Suprapubic skin (tissue), 4 donors: ENCODE measurements around the gene LHFPL6. TPM values are rescaled to one million over a fixed set of nuclear protein-coding genes. Genes with fewer than 3 reads are reported as not detected.

ENCODE experiments used
- DNase-seq, 2 donors: peaks; one replicate each; pipeline ENCODE4 v3.0.0-alpha.2; 2019; ENCODE audit warnings: low spot score in 2 of 2
- H3K27ac ChIP-seq: fragments of 200-600 bp; sonication (generic); one replicate; pipeline ENCODE4 v1.5.1; 2019
- H3K27me3 ChIP-seq: fragments of 200-600 bp; sonication (generic); one replicate; pipeline ENCODE4 v1.5.1; 2019
- H3K36me3 ChIP-seq: fragments of 200-600 bp; sonication (generic); one replicate; pipeline ENCODE4 v1.5.1; 2019
- H3K4me1 ChIP-seq: fragments of 200-600 bp; sonication (generic); one replicate; pipeline ENCODE4 v1.5.1; 2019
- H3K4me3 ChIP-seq: fragments of 200-600 bp; sonication (generic); one replicate; pipeline ENCODE4 v1.5.1; 2019; ENCODE audit warnings: mild to moderate bottlenecking
- H3K9me3 ChIP-seq: fragments of 200-600 bp; sonication (generic); one replicate; pipeline ENCODE4 v1.5.1; 2019
- CTCF ChIP-seq, 2 donors: fragments of 200-600 bp in 1 of 2; fragments of 450-650 bp in 1 of 2; sonication (generic) in 1 of 2; IDR thresholded peaks; one replicate each; pipeline ENCODE4 v1.5.1; 2016 to 2019; ENCODE audit warnings: antibody characterized with exemption in 2 of 2, mild to moderate bottlenecking in 1 of 2, moderate library complexity in 1 of 2
- EP300 ChIP-seq: sonication (generic); formaldehyde crosslinking; IDR thresholded peaks from one replicate; pipeline ENCODE4 v1.6.1; 2017; ENCODE audit warnings: antibody characterized with exemption
- POLR2A ChIP-seq, 2 donors: fragments of 450-650 bp; IDR thresholded peaks; one replicate each; pipeline ENCODE4 v1.6.1; 2017; ENCODE audit warnings: antibody characterized with exemption in 2 of 2, mild to moderate bottlenecking in 2 of 2, moderate library complexity in 2 of 2
- POLR2AphosphoS5 ChIP-seq, 3 donors: sonication (generic); formaldehyde crosslinking; IDR thresholded peaks; one replicate each; pipeline ENCODE4 v1.6.1; 2017; ENCODE audit warnings: antibody characterized with exemption in 3 of 3
- WGBS: methylation state at CpG from one replicate; pipeline ENCODE4 v1.1.5; 2018; 5-methylcytosine and 5-hydroxymethylcytosine counted together
- total RNA-seq, 4 donors: library from RNA; depleted of rRNA; stranded (reverse); fragments of >200 nt; gene quantifications; one replicate each; pipeline ENCODE4 v1.1.0, GENCODE V29; 2016

Gene LHFPL6
- total RNA-seq, 4 donors from 2014 or later, result 10.6 to 21.0 (median 15.6) TPM

DNA sequence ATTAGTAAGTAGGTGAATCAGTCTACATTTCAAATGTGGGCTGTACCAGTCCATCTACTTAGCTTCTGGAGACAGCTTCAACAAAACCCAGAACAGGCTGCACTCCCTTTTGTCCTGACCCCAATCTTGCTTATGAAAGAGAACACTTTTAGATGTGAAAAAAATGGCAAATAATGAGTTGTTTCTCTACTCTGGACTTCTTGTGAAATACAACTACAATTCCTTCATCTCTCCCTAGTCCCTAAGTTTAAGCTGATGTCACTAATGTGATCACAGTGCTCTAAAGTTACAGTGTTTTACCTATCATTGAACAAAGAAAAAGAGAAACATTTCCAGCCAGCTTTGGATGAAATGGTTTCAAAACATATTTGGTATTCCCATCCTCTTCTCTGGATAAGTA, 183.9 kb downstream of the LHFPL6 start:
- TF ChIP-seq POLR2A (IDR thresholded peaks at IDR 0.05) (no peak), CTCF (IDR thresholded peaks at IDR 0.05) (no peak), POLR2AphosphoS5 (IDR thresholded peaks at IDR 0.05) (no peak), EP300 (no peak)
- no peak overlapping the region for H3K4me3 ChIP-seq

DNA sequence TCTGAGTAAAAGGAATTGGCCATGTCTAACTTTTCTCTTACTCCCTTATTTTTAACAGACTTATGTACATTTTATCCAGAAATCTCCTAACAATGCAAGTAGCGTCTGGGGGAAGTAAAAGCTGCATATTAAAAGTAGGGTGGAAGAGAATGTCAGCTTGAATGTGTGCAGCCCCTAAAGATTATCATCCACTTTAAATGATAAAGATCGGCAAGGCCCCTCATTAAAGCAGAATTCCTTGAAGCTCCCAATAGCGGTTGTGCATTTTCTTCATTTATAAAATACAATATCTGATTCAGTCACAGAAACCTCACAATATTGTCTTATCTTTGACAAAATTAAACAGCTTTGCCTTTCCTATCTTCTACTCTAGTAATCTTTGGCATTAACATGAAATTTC, 184.6 kb downstream of the LHFPL6 start:
- Histone ChIP-seq H3K27me3 (no peaks in the 10 kb centered on the region), H3K27ac (no peak overlapping the region), H3K9me3 (no peaks in the 10 kb centered on the region), H3K36me3 (no peaks in the 10 kb centered on the region), H3K4me1 (peaks cover 22% of the 10 kb centered on the region), H3K4me3 (no peak overlapping the region)
- no peak for TF ChIP-seq CTCF (IDR thresholded peaks at IDR 0.05)
- TF ChIP-seq EP300, result no peak
- TF ChIP-seq POLR2A (IDR thresholded peaks at IDR 0.05), result no peak
- TF ChIP-seq POLR2AphosphoS5 (IDR thresholded peaks at IDR 0.05), result no peak
- no peak for DNase-seq
- 90% methylated on average over 3 of the region's 3 CpGs for WGBS

More for the DNA sequence above, 183.9 kb downstream of the LHFPL6 start:
- H3K27me3 ChIP-seq, result no peaks in the 10 kb centered on the region
- no peaks in the 10 kb centered on the region for H3K9me3 ChIP-seq
- no peak for DNase-seq
- H3K4me1 ChIP-seq, result peaks cover 21% of the 10 kb centered on the region
- H3K36me3 ChIP-seq, result no peaks in the 10 kb centered on the region
- no peak overlapping the region for H3K27ac ChIP-seq

DNA sequence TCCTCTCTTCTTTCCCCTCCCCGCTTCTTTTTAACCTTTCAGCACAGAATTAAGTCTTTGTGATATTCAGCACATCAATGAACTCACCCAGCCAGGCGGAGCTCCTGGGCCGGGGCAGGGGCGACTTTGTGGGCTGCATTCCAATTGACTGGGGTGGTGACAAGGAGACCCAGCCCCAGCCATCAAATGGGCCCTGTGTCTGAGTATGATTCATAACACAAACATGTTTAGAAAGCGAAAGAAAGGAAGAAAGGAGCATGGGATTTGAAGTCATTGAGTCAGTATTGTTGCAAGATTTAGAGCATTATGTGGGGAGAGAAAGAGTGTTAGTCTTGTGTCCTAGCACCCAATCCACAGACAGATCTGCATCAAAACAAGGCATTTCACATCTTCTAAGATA, 185.3 kb downstream of the LHFPL6 start:
- Histone ChIP-seq H3K9me3 (no peaks in the 10 kb centered on the region), H3K27ac (no peak overlapping the region), H3K36me3 (no peaks in the 10 kb centered on the region), H3K4me1 (peaks cover 22% of the 10 kb centered on the region), H3K4me3 (no peak overlapping the region), H3K27me3 (no peaks in the 10 kb centered on the region)
- no peak for DNase-seq
- WGBS, result 65% methylated on average over 5 of the region's 5 CpGs
- no peak for TF ChIP-seq EP300
- TF ChIP-seq POLR2AphosphoS5 (IDR thresholded peaks at IDR 0.05), result no peak
- no peak for TF ChIP-seq POLR2A (IDR thresholded peaks at IDR 0.05)
- no peak for TF ChIP-seq CTCF (IDR thresholded peaks at IDR 0.05)

DNA sequence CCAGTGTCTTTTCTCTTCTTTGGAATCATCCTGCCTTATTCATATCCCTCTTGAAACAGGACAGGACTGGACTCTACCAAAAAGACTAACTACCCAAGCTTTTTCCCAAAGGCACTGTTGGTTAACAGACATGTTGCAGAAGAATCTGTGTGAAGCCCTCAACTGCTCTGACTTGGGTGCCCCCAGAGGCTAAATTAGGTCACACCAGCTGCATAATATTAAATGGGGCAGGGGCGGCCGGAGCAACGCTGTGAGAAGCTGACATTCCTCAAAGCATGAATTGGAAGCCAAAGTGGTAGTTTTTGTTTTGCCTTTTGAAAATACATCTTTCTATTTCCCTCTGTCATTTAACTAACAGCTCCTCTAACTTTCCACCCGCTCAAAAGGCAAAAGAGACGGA, 185.9 kb downstream of the LHFPL6 start:
- DNase-seq, result no peak
- no peak overlapping the region for H3K4me3 ChIP-seq
- H3K27me3 ChIP-seq, result no peaks in the 10 kb centered on the region
- peaks cover 22% of the 10 kb centered on the region for H3K4me1 ChIP-seq
- H3K9me3 ChIP-seq, result no peaks in the 10 kb centered on the region
- no peaks in the 10 kb centered on the region for H3K36me3 ChIP-seq
- no peak for TF ChIP-seq CTCF (IDR thresholded peaks at IDR 0.05)
- TF ChIP-seq EP300, result no peak
- no peak for TF ChIP-seq POLR2A (IDR thresholded peaks at IDR 0.05)
- TF ChIP-seq POLR2AphosphoS5 (IDR thresholded peaks at IDR 0.05), result no peak
- no peak overlapping the region for H3K27ac ChIP-seq
- 57% methylated on average over 5 of the region's 5 CpGs for WGBS

DNA sequence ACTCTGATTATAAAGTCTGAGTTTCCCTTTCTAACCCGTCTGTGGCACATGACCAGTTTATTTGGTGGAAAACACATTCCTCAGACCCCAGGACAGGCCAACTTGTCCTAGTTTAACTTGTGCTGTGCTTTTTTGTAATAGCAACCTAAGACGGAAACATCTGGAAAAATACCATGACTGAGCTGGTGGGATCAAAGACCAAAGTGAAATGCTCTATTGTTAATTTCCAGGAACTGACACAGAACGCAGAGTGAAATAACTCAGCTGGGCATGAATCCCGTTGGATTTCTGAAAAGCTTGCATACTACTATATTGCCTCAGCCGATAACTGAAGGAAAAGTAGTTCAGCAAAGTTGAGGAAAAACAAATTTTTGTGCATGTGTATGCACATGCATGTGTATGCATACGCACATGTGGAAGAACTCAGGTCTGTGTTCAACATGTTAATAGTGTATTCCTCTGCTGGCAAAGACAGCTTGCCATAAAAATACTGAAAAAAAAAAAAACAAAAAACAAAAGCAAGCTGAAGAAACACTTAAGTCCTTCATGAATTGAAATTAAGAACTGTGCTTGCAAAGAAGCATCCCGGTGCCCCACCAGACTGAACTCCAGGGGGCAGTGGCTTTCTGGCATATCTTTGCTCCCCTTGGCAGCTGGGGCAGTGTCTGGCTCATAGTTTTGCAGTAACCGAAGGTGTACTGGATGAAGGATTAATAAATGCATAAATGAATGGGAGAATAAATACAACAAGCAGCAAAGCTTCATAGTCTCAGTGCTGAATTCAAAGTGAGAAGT, 187.8 kb downstream of the LHFPL6 start:
- Histone ChIP-seq H3K4me3 (no peak overlapping the region), H3K27me3 (no peaks in the 10 kb centered on the region), H3K27ac (peak overlapping the region; percentile 68), H3K36me3 (no peaks in the 10 kb centered on the region), H3K9me3 (no peaks in the 10 kb centered on the region), H3K4me1 (peaks cover 32% of the 10 kb centered on the region)
- TF ChIP-seq CTCF (IDR thresholded peaks at IDR 0.05), result peak in 1 of 2 donors; percentile 19
- no peak for TF ChIP-seq POLR2A (IDR thresholded peaks at IDR 0.05)
- TF ChIP-seq POLR2AphosphoS5 (IDR thresholded peaks at IDR 0.05), result peak in 2 of 3 donors; percentile 77 to 85
- no peak for TF ChIP-seq EP300
- WGBS, result 29% methylated on average over 8 of the region's 8 CpGs
- DNase-seq, result no peak
